ENCODE measurements around the gene GNAT3. TPM values are rescaled to one million over a fixed set of nuclear protein-coding genes. Genes with fewer than 3 reads are reported as not detected.

The GNAT3 gene
- total RNA-seq, 1 donor from 2014 or later: not detected

- Histone ChIP-seq H3K4me1 (no peaks in the 10 kb centered on the region), H3K27me3 (no peaks in the 10 kb centered on the region), H3K4me3 (no peak overlapping the region), H3K27ac (no peak overlapping the region), H3K36me3 (no peaks in the 10 kb centered on the region), H3K9me3 (no peaks in the 10 kb centered on the region)
- intact Hi-C loops (cut with DNase I): no loop called here
- TF ChIP-seq POLR2A (IDR thresholded peaks at IDR 0.05) (no peak), POLR2AphosphoS5 (IDR thresholded peaks at IDR 0.05; ENCODE audit: insufficient read depth in 1 of 2, low read depth in 1 of 2) (no peak), CTCF (IDR thresholded peaks at IDR 0.05) (no peak)
- no peak for DNase-seq (ENCODE audit: extremely low spot score in 2 of 2)
These were observed 52.8 kb downstream of the GNAT3 start for GRCh38 chr7:80458822-80459725.

- TF ChIP-seq CTCF (IDR thresholded peaks at IDR 0.05): peak in 2 of 3 experiments; percentile 10 to 41
- TF ChIP-seq POLR2AphosphoS5 (IDR thresholded peaks at IDR 0.05; ENCODE audit: insufficient read depth in 1 of 2, low read depth in 1 of 2): no peak
- Histone ChIP-seq H3K4me1 (no peaks in the 10 kb centered on the region), H3K4me3 (no peak overlapping the region), H3K27ac (no peak overlapping the region), H3K9me3 (no peaks in the 10 kb centered on the region), H3K27me3 (no peaks in the 10 kb centered on the region), H3K36me3 (no peaks in the 10 kb centered on the region)
- intact Hi-C loops (cut with DNase I): no loop called here
- no peak for DNase-seq (ENCODE audit: extremely low spot score in 2 of 2)
These were observed 58.0 kb downstream of the GNAT3 start for GRCh38 chr7:80453699-80454340.

- Histone ChIP-seq H3K4me1 (no peaks in the 10 kb centered on the region), H3K36me3 (no peaks in the 10 kb centered on the region), H3K27ac (no peak overlapping the region), H3K9me3 (no peaks in the 10 kb centered on the region), H3K27me3 (no peaks in the 10 kb centered on the region), H3K4me3 (no peak overlapping the region)
- intact Hi-C loops (cut with DNase I): no loop called here
- no peak for DNase-seq (ENCODE audit: extremely low spot score in 2 of 2)
- TF ChIP-seq POLR2AphosphoS5 (IDR thresholded peaks at IDR 0.05; ENCODE audit: insufficient read depth in 1 of 2, low read depth in 1 of 2) (no peak), POLR2A (IDR thresholded peaks at IDR 0.05) (no peak), CTCF (IDR thresholded peaks at IDR 0.05) (no peak)
These were observed 61.1 kb downstream of the GNAT3 start for GRCh38 chr7:80450621-80451308.

- intact Hi-C loops (cut with DNase I): no loop called here
- H3K27me3 ChIP-seq: no peaks in the 10 kb centered on the region
- TF ChIP-seq POLR2AphosphoS5 (IDR thresholded peaks at IDR 0.05; ENCODE audit: insufficient read depth in 1 of 2, low read depth in 1 of 2) (no peak), CTCF (IDR thresholded peaks at IDR 0.05) (no peak), POLR2A (IDR thresholded peaks at IDR 0.05) (no peak)
- no peak for DNase-seq (ENCODE audit: extremely low spot score in 2 of 2)
- no peak overlapping the region for H3K4me3 ChIP-seq
- H3K36me3 ChIP-seq: no peaks in the 10 kb centered on the region
- H3K4me1 ChIP-seq: no peaks in the 10 kb centered on the region
- H3K27ac ChIP-seq: no peak overlapping the region
- H3K9me3 ChIP-seq: no peaks in the 10 kb centered on the region
These were observed 62.0 kb downstream of the GNAT3 start for GRCh38 chr7:80449836-80450235.

All from vagina (tissue), 2 donors.